HepG2 (cell line): Measurements from ENCODE around the gene VPS50. TPM values are rescaled to one million over a fixed set of nuclear protein-coding genes. Genes with fewer than 3 reads are reported as not detected.

Source experiments
- ATAC-seq: fragments of 200-7000 bp; cut with Tn5 transposase; 3 replicates; pipeline ENCODE4 v1.9.1; 2020; ENCODE audit warnings: mild to moderate bottlenecking, moderate library complexity
- BruUV-seq: library from RNA; stranded (reverse); fragments of 400-500 nt; replicated peaks from 2 replicates; lab custom pipeline; 2021; lab: Mats Ljungman, UMichigan
- CTCF ChIA-PET: fragments of 300-600 bp; formaldehyde crosslinking; extraction: SDS; loops from one replicate; lab custom pipeline; 2021; ENCODE audit warnings: low total read pairs, inconsistent platforms, low intra/inter-chr PET ratio; lab: Yijun Ruan, JAX
- POLR2A ChIA-PET: fragments of 350-600 bp; sonication (Branson Sonifier 250); formaldehyde crosslinking; loops from one replicate; lab custom pipeline; 2020; ENCODE audit warnings: antibody characterized with exemption, inconsistent platforms; lab: Yijun Ruan, JAX
- DNase-seq: peaks from one replicate; pipeline ENCODE4 v3.0.0-alpha.2; 2015; ENCODE audit warnings: low spot score
- FAIRE-seq: peaks from 3 replicates; lab custom pipeline; 2011; peaks lifted over from hg19 to GRCh38; lab: Jason Lieb, UNC
- H2AFZ ChIP-seq: one replicate; pipeline ENCODE4 v1.6.1; 2011; ENCODE audit warnings: low read length, inconsistent platforms
- H3K27ac ChIP-seq: fragments of 300-600 bp; 3 replicates; pipeline ENCODE4 v1.8.0; 2011; ENCODE audit warnings: mixed run types, mild to moderate bottlenecking, mixed read lengths, low read length, inconsistent platforms; ENCODE audit not compliant: insufficient read depth; ENCODE audit errors: extremely low read length
- H3K27me3 ChIP-seq, 2 experiments: fragments of 200-600 bp in 1 of 2; 2 replicates in 1 of 2; 3 replicates in 1 of 2; pipeline versions ENCODE4 v1.6.0 to v1.8.0; 2011; ENCODE audit warnings: low read length in 2 of 2, mild to moderate bottlenecking in 2 of 2, moderate library complexity in 2 of 2, inconsistent platforms in 1 of 2; ENCODE audit not compliant: insufficient read depth in 2 of 2, control insufficient read depth in 1 of 2
- H3K36me3 ChIP-seq, 2 experiments: fragments of 200-600 bp in 1 of 2; replicated peaks in 1 of 2; 2 replicates in 1 of 2; 3 replicates in 1 of 2; pipeline versions ENCODE4 v1.5.1 to v1.8.0; 2011; ENCODE audit warnings: low read length in 2 of 2, inconsistent platforms in 1 of 2; ENCODE audit not compliant: insufficient read depth in 2 of 2, control insufficient read depth in 1 of 2
- H3K4me1 ChIP-seq: 2 replicates; pipeline ENCODE4 v1.5.1; 2012; ENCODE audit warnings: low read length, inconsistent platforms; ENCODE audit not compliant: insufficient read depth
- H3K4me2 ChIP-seq: 2 replicates; pipeline ENCODE4 v1.6.0; 2011; ENCODE audit warnings: low read depth, low read length, inconsistent platforms
- H3K4me3 ChIP-seq, 3 experiments: fragments of 200-600 bp in 1 of 3; sonication (generic), shearing (Covaris generic) in 1 of 3; replicated peaks in 1 of 3; 2 replicates each; pipeline ENCODE4 v1.5.1; 2011 to 2016; ENCODE audit warnings: low read length in 3 of 3, inconsistent platforms in 2 of 3, low read depth in 2 of 3, mild to moderate bottlenecking in 2 of 3, control low read depth in 1 of 3, mixed read lengths in 1 of 3; ENCODE audit not compliant: insufficient read depth in 1 of 3
- H3K79me2 ChIP-seq: one replicate; pipeline ENCODE4 v1.6.1; 2011; ENCODE audit warnings: low read length, inconsistent platforms; ENCODE audit not compliant: insufficient read depth
- H3K9ac ChIP-seq: 2 replicates; pipeline ENCODE4 v1.6.0; 2011; ENCODE audit warnings: mild to moderate bottlenecking, low read depth, low read length, inconsistent platforms; ENCODE audit not compliant: insufficient read depth
- H3K9me3 ChIP-seq: 2 replicates; pipeline ENCODE4 v1.5.1; 2012; ENCODE audit warnings: mild to moderate bottlenecking, low read length
- H4K20me1 ChIP-seq: 2 replicates; pipeline ENCODE4 v1.6.0; 2011; ENCODE audit warnings: inconsistent platforms, mild to moderate bottlenecking, low read length, moderate library complexity; ENCODE audit not compliant: insufficient read depth
- CHD2 ChIP-seq: IDR thresholded peaks from 2 replicates; pipeline ENCODE4 v1.6.1; 2011; ENCODE audit warnings: low read depth, low read length, improper control_type of control experiment
- EP300 ChIP-seq, 3 experiments: sonication (generic) in 1 of 3; formaldehyde crosslinking in 1 of 3; IDR thresholded peaks; 2 replicates each; pipeline versions ENCODE4 v1.5.1 to v1.6.1; 2011 to 2020; ENCODE audit warnings: low read depth in 2 of 3, low read length in 2 of 3, borderline replicate concordance in 1 of 3, improper control_type of control experiment in 1 of 3, mild to moderate bottlenecking in 1 of 3, missing genetic modification reagents in 1 of 3, moderate library complexity in 1 of 3
- NBN ChIP-seq: fragments of 450-650 bp; conservative IDR thresholded peaks from 2 replicates; pipeline ENCODE4 v1.6.1; 2017
- POLR2AphosphoS2 ChIP-seq: IDR thresholded peaks from 2 replicates; pipeline ENCODE4 v1.6.1; 2011; ENCODE audit warnings: low read depth, low read length, improper control_type of control experiment
- RBAK ChIP-seq: sonication (generic); formaldehyde crosslinking; IDR thresholded peaks from 2 replicates; pipeline ENCODE4 v1.5.1; 2020; ENCODE audit warnings: mild to moderate bottlenecking, missing genetic modification reagents
- RFXANK ChIP-seq: IDR thresholded peaks from 2 replicates; pipeline ENCODE4 v1.6.1; 2016
- SCMH1 ChIP-seq: sonication (generic); formaldehyde crosslinking; IDR thresholded peaks from 2 replicates; pipeline ENCODE4 v1.9.0; 2021; ENCODE audit warnings: missing genetic modification reagents, mild to moderate bottlenecking, borderline replicate concordance
- XRCC5 ChIP-seq: fragments of 200-400 bp; formaldehyde crosslinking; optimal IDR thresholded peaks from 2 replicates; pipeline ENCODE3; 2017; ENCODE audit warnings: mild to moderate bottlenecking, low read length
- ZFP36 ChIP-seq: fragments of 150-350 bp; IDR thresholded peaks from 2 replicates; pipeline ENCODE4 v1.6.1; 2018; ENCODE audit warnings: borderline replicate concordance, low read length, low read depth; ENCODE audit not compliant: partially characterized antibody
- ZNF20 ChIP-seq: sonication (generic); formaldehyde crosslinking; IDR thresholded peaks from 2 replicates; pipeline ENCODE4 v1.4.0; 2020; ENCODE audit warnings: mild to moderate bottlenecking, moderate library complexity, missing genetic modification reagents
- ZNF839 ChIP-seq: sonication (generic); formaldehyde crosslinking; IDR thresholded peaks from 2 replicates; pipeline ENCODE4 v1.4.0; 2020; ENCODE audit warnings: missing genetic modification reagents, mild to moderate bottlenecking, borderline replicate concordance
- WGBS: methylation state at CpG from one replicate; pipeline ENCODE4 v1.1.6; 2017; ENCODE audit warnings: low lambda C conversion rate; 5-methylcytosine and 5-hydroxymethylcytosine counted together
- in situ Hi-C: cut with HindIII; loops from 2 replicates; pipeline ENCODE4 v1.10.0; 2017; ENCODE audit warnings: low pct_unique_long_range_greater_than_20kb; ENCODE audit not compliant: extremely low pct_ligation_motif_present
- intact Hi-C: fragments of 100-400 bp; cut with micrococcal nuclease; formaldehyde crosslinking; loops from one replicate; pipeline ENCODE4 v1.10.0; 2022; ENCODE audit not compliant: unreplicated experiment
- polyA plus RNA-seq, 8 experiments: library from polyadenylated mRNA; depleted of rRNA in 3 of 8; stranded (reverse) in 7 of 8; unstranded in 1 of 8; fragments of >200 nt; fragmentation: Illumina TruSeq in 4 of 8; extraction: Trizol in 4 of 8; gene quantifications; 2 replicates each; pipeline versions ENCODE4 v1.2.1 to v1.2.3, GENCODE V29; 2011 to 2016; ENCODE audit warnings: low read depth in 4 of 8, missing spikeins in 1 of 8, mixed read lengths in 1 of 8; ENCODE audit not compliant: insufficient read depth in 1 of 8
- total RNA-seq, 5 experiments: library from RNA; depleted of rRNA; stranded (reverse); fragments of >200 nt; fragmentation: Illumina TruSeq; extraction: Trizol; gene quantifications; 2 replicates each; pipeline ENCODE4 v1.2.3, GENCODE V29; 2016; ENCODE audit warnings: low read depth in 1 of 5
- TF ChIP-seq, protein P1 (sequence below): sonication (generic); formaldehyde crosslinking; IDR thresholded peaks from 2 replicates; pipeline ENCODE4 v1.4.0; 2020; ENCODE audit warnings: missing genetic modification reagents
- TF ChIP-seq, protein P2 (sequence below): sonication (generic); formaldehyde crosslinking; IDR thresholded peaks from 2 replicates; pipeline ENCODE4 v1.4.0; 2020; ENCODE audit warnings: missing genetic modification reagents, low read depth, mild to moderate bottlenecking, borderline replicate concordance
- TF ChIP-seq, protein P3 (sequence below): sonication (generic); formaldehyde crosslinking; IDR thresholded peaks from 2 replicates; pipeline ENCODE4 v1.5.0; 2020; ENCODE audit warnings: missing genetic modification reagents, mild to moderate bottlenecking, borderline replicate concordance

Gene VPS50
- total and polyA plus RNA-seq, 2 of the 13 experiments (the other 11 are each of a cell fraction or from before 2014, with no cell fraction given) = 10.3 to 20.4 TPM

DNA sequence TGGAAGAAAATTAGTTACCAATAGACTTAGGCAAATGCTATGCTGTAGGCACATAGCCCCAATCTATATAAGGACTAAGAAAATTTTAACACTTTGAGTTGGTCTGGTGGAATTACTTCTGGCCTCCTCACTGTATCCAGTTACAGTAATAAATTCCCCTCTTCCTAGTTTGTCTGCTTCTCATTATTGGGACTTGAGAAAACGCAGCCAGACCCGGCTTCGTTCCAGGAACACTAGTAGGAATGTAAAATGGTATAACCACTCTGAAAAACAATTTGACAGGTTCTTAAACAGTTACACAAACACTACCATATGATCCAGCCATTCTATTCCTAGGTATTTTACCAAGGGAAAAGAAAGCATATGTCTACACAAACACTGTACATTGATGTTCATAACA, 150.2 kb downstream of the VPS50 start:
- BruUV-seq = no TSS peak
- H3K9me3 ChIP-seq = no peaks in the 10 kb centered on the region
- H3K9ac ChIP-seq = no peak overlapping the region
- FAIRE-seq (no peak), DNase-seq (no peak), ATAC-seq (no peak)
- H3K4me1 ChIP-seq = no peaks in the 10 kb centered on the region
- ChIA-PET CTCF (no interaction called here), POLR2A (no interaction called here)
- no peak overlapping the region for H3K4me2 ChIP-seq
- H2AFZ ChIP-seq = no peak overlapping the region
- H3K79me2 ChIP-seq = no peaks in the 10 kb centered on the region
- TF ChIP-seq ZFP36 (no peak), RBAK (CRISPR knock-in tag) (no peak), ZNF20 (CRISPR knock-in tag) (no peak), EP300 (IDR thresholded peaks at IDR 0.05; ENCODE audit: low read depth in 2 of 2, low read length in 2 of 2) (no peak), EP300 (CRISPR knock-in tag; IDR thresholded peaks at IDR 0.05; ENCODE audit: borderline replicate concordance) (no peak), POLR2AphosphoS2 (no peak), CHD2 (no peak), NBN (no peak), RFXANK (no peak), XRCC5 (no peak), SCMH1 (CRISPR knock-in tag) (no peak), ZNF839 (CRISPR knock-in tag) (no peak)
- TF ChIP-seq, protein P1, sequence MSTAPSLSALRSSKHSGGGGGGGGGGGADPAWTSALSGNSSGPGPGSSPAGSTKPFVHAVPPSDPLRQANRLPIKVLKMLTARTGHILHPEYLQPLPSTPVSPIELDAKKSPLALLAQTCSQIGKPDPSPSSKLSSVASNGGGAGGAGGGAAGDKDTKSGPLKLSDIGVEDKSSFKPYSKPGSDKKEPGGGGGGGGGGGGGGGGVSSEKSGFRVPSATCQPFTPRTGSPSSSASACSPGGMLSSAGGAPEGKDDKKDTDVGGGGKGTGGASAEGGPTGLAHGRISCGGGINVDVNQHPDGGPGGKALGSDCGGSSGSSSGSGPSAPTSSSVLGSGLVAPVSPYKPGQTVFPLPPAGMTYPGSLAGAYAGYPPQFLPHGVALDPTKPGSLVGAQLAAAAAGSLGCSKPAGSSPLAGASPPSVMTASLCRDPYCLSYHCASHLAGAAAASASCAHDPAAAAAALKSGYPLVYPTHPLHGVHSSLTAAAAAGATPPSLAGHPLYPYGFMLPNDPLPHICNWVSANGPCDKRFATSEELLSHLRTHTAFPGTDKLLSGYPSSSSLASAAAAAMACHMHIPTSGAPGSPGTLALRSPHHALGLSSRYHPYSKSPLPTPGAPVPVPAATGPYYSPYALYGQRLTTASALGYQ (CRISPR knock-in tag) = no peak
- TF ChIP-seq, protein P2, sequence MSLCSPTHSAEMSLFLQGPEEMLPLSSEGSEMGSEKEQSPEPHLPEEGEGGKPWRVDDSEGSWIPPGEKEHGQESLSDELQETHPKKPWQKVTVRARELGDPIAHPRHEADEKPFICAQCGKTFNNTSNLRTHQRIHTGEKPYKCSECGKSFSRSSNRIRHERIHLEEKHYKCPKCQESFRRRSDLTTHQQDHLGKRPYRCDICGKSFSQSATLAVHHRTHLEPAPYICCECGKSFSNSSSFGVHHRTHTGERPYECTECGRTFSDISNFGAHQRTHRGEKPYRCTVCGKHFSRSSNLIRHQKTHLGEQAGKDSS (CRISPR knock-in tag) = no peak
- TF ChIP-seq, protein P3, sequence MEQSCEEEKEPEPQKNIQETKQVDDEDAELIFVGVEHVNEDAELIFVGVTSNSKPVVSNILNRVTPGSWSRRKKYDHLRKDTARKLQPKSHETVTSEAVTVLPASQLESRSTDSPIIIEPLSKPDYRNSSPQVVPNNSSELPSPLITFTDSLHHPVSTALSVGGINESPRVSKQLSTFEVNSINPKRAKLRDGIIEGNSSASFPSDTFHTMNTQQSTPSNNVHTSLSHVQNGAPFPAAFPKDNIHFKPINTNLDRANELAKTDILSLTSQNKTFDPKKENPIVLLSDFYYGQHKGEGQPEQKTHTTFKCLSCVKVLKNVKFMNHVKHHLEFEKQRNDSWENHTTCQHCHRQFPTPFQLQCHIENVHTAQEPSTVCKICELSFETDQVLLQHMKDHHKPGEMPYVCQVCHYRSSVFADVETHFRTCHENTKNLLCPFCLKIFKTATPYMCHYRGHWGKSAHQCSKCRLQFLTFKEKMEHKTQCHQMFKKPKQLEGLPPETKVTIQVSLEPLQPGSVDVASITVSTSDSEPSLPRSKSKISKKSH (CRISPR knock-in tag) = no peak
- no peak overlapping the region for H3K4me3 ChIP-seq
- WGBS = 3% methylated on average over 3 of the region's 3 CpGs
- H3K27ac ChIP-seq = no peak overlapping the region
- H3K36me3 ChIP-seq = no peaks in the 10 kb centered on the region
- intact Hi-C loops = no loop called here
- H3K27me3 ChIP-seq = no peaks in the 10 kb centered on the region; a peak in 1 of 5 replicates
- in situ Hi-C loops = no loop called here
- H4K20me1 ChIP-seq = no peaks in the 10 kb centered on the region
